H9 (cell line): Measurements from ENCODE around the gene RXYLT1. TPM values are rescaled to one million over a fixed set of nuclear protein-coding genes. Genes with fewer than 3 reads are reported as not detected.
A peak's percentile ranks its signal among the peaks of the same experiment; 100 is the strongest.

Experiments used
- DNase-seq: peaks from one replicate; pipeline ENCODE4 v3.0.0-alpha.2; 2017
- H2AFZ ChIP-seq: one replicate; pipeline ENCODE4 v1.6.1; 2013; ENCODE audit warnings: mild to moderate bottlenecking, low read length, control low read depth, moderate library complexity
- H2AK5ac ChIP-seq: 2 replicates; pipeline ENCODE4 v1.6.1; 2013; ENCODE audit warnings: low read length, control low read depth, mixed read lengths; ENCODE audit not compliant: insufficient read length
- H2BK120ac ChIP-seq: one replicate; pipeline ENCODE4 v1.6.1; 2013; ENCODE audit warnings: low read depth, mild to moderate bottlenecking, low read length, control low read depth, inconsistent platforms; ENCODE audit not compliant: poor library complexity, severe bottlenecking
- H2BK12ac ChIP-seq: 2 replicates; pipeline ENCODE4 v1.6.1; 2013; ENCODE audit warnings: low read length, control low read depth, mixed read lengths, low read depth; ENCODE audit not compliant: insufficient read length
- H2BK15ac ChIP-seq: 2 replicates; pipeline ENCODE4 v1.6.1; 2013; ENCODE audit warnings: low read depth, low read length, control low read depth
- H2BK20ac ChIP-seq: one replicate; pipeline ENCODE4 v1.6.1; 2013; ENCODE audit warnings: low read depth, mild to moderate bottlenecking, low read length, control low read depth, inconsistent platforms; ENCODE audit not compliant: poor library complexity, severe bottlenecking
- H2BK5ac ChIP-seq: 2 replicates; pipeline ENCODE4 v1.6.1; 2013; ENCODE audit warnings: low read length, control low read depth, mixed read lengths; ENCODE audit not compliant: insufficient read length
- H3K14ac ChIP-seq: 2 replicates; pipeline ENCODE4 v1.6.1; 2013; ENCODE audit warnings: low read length, control low read depth; ENCODE audit not compliant: insufficient read depth
- H3K18ac ChIP-seq: 2 replicates; pipeline ENCODE4 v1.6.1; 2013; ENCODE audit warnings: low read depth, mild to moderate bottlenecking, mixed read lengths, low read length, control low read depth; ENCODE audit not compliant: insufficient read length
- H3K23ac ChIP-seq: 2 replicates; pipeline ENCODE4 v1.6.1; 2013; ENCODE audit warnings: low read length, control low read depth, mixed read lengths, low read depth; ENCODE audit not compliant: insufficient read length
- H3K23me2 ChIP-seq: 2 replicates; pipeline ENCODE4 v1.6.1; 2013; ENCODE audit warnings: low read depth, mild to moderate bottlenecking, mixed read lengths, low read length, control low read depth; ENCODE audit not compliant: insufficient read length, poor library complexity, severe bottlenecking
- H3K27ac ChIP-seq: 2 replicates; pipeline ENCODE4 v1.5.1; 2013; ENCODE audit warnings: low read length, control low read depth, mixed read lengths, low read depth; ENCODE audit not compliant: insufficient read length
- H3K27me3 ChIP-seq: 2 replicates; pipeline ENCODE4 v1.6.1; 2013; ENCODE audit warnings: low read length, control low read depth, inconsistent platforms; ENCODE audit not compliant: insufficient read depth
- H3K4ac ChIP-seq: 2 replicates; pipeline ENCODE4 v1.6.1; 2013; ENCODE audit warnings: low read depth, mild to moderate bottlenecking, control low read depth, inconsistent platforms, low read length, moderate library complexity
- H3K4me1 ChIP-seq: 2 replicates; pipeline ENCODE4 v1.6.1; 2013; ENCODE audit warnings: low read length, control low read depth, inconsistent platforms; ENCODE audit not compliant: insufficient read depth
- H3K4me2 ChIP-seq: 2 replicates; pipeline ENCODE4 v1.6.1; 2013; ENCODE audit warnings: low read length, control low read depth, mixed read lengths; ENCODE audit not compliant: insufficient read length, insufficient read depth
- H3K56ac ChIP-seq: 2 replicates; pipeline ENCODE4 v1.6.1; 2013; ENCODE audit warnings: low read depth, mild to moderate bottlenecking, mixed read lengths, low read length, control low read depth; ENCODE audit not compliant: insufficient read length
- H3K79me1 ChIP-seq: 2 replicates; pipeline ENCODE4 v1.6.1; 2013; ENCODE audit warnings: low read depth, mild to moderate bottlenecking, moderate library complexity, low read length, control low read depth, inconsistent platforms; ENCODE audit not compliant: insufficient read depth, poor library complexity, severe bottlenecking
- H3K79me2 ChIP-seq: 2 replicates; pipeline ENCODE4 v1.6.1; 2013; ENCODE audit warnings: low read length, control low read depth, inconsistent platforms; ENCODE audit not compliant: insufficient read depth
- H3K9ac ChIP-seq: 2 replicates; pipeline ENCODE4 v1.6.1; 2013; ENCODE audit warnings: low read length, control low read depth, mixed read lengths; ENCODE audit not compliant: insufficient read length; ENCODE audit errors: extremely low read depth
- H3K9me3 ChIP-seq: one replicate; pipeline ENCODE4 v1.6.1; 2013; ENCODE audit warnings: low read depth, low read length, inconsistent platforms; ENCODE audit not compliant: control insufficient read depth
- H3T11ph ChIP-seq: one replicate; pipeline ENCODE4 v1.6.1; 2013; ENCODE audit warnings: mild to moderate bottlenecking, low read length, control low read depth, inconsistent platforms
- H4K20me1 ChIP-seq: one replicate; pipeline ENCODE4 v1.6.1; 2013; ENCODE audit not compliant: control insufficient read depth, insufficient read length, insufficient read depth
- H4K5ac ChIP-seq: 2 replicates; pipeline ENCODE4 v1.6.1; 2013; ENCODE audit warnings: low read depth, mild to moderate bottlenecking, mixed read lengths, low read length, control low read depth; ENCODE audit not compliant: insufficient read length
- H4K8ac ChIP-seq: replicated peaks from 2 replicates; pipeline ENCODE4 v1.6.1; 2013; ENCODE audit warnings: low read length, control low read depth, mixed read lengths, low read depth; ENCODE audit not compliant: insufficient read length
- H4K91ac ChIP-seq: 2 replicates; pipeline ENCODE4 v1.6.1; 2013; ENCODE audit warnings: low read depth, mild to moderate bottlenecking, moderate library complexity, mixed read lengths, low read length, control low read depth; ENCODE audit not compliant: insufficient read length
- H3K27ac Mint-ChIP-seq, 3 experiments: 2 replicates in 2 of 3; 3 replicates in 1 of 3; pipeline ENCODE4 v1.8.0; 2020 to 2021; ENCODE audit warnings: mixed read lengths in 3 of 3, mild to moderate bottlenecking in 1 of 3, moderate library complexity in 1 of 3
- H3K27me3 Mint-ChIP-seq: 2 replicates; pipeline ENCODE4 v1.8.0; 2021; ENCODE audit warnings: low read depth, mild to moderate bottlenecking, moderate library complexity, mixed read lengths
- H3K36me3 Mint-ChIP-seq, 3 experiments: 2 replicates in 2 of 3; 3 replicates in 1 of 3; pipeline ENCODE4 v1.8.0; 2020 to 2021; ENCODE audit warnings: low read depth in 3 of 3, mixed read lengths in 3 of 3; ENCODE audit not compliant: insufficient read depth in 1 of 3
- H3K4me1 Mint-ChIP-seq, 2 experiments: 2 replicates each; pipeline ENCODE4 v1.8.0; 2020; ENCODE audit warnings: mixed read lengths in 2 of 2
- H3K4me3 Mint-ChIP-seq, 2 experiments: 2 replicates in 1 of 2; 3 replicates in 1 of 2; pipeline ENCODE4 v1.8.0; 2020 to 2021; ENCODE audit warnings: mild to moderate bottlenecking in 2 of 2, mixed read lengths in 2 of 2, moderate library complexity in 1 of 2
- H3K9me3 Mint-ChIP-seq, 2 experiments: 2 replicates in 1 of 2; 3 replicates in 1 of 2; pipeline ENCODE4 v1.8.0; 2020; ENCODE audit warnings: mild to moderate bottlenecking in 2 of 2, mixed read lengths in 2 of 2, moderate library complexity in 1 of 2
- CTCF ChIP-seq: fragments of 200-600 bp; sonication (generic); conservative IDR thresholded peaks from 3 replicates; pipeline ENCODE4 v1.8.0; 2021; ENCODE audit warnings: antibody characterized with exemption, mild to moderate bottlenecking
- WGBS: extraction: QIAGEN DNeasy Blood & Tissue Kit; methylation state at CpG from one replicate; pipeline ENCODE4 v1.1.7; 2013; ENCODE audit warnings: missing lambda C conversion rate, low lambda C conversion rate, mixed read lengths; ENCODE audit not compliant: insufficient read length; ENCODE audit errors: extremely low coverage; 5-methylcytosine and 5-hydroxymethylcytosine counted together
- total RNA-seq: library from RNA; stranded (reverse); gene quantifications from 2 replicates; pipeline ENCODE4 v1.2.1, GENCODE V29; 2021

RXYLT1 gene
- total RNA-seq, 1 experiment from 2014 or later = 10.1 TPM

GRCh38 chr12:63843254-63843720 lies 63.6 kb downstream of the RXYLT1 start:
- H2BK120ac ChIP-seq = no peak overlapping the region
- H3K9ac ChIP-seq = peak overlapping the region; percentile 49
- DNase-seq = no peak
- Mint-ChIP-seq H3K27me3 (peaks cover 10% of the 10 kb centered on the region), H3K4me1 (peaks cover 21 to 23% of the 10 kb centered on the region in 2 experiments), H3K9me3 (no peaks in the 10 kb centered on the region), H3K36me3 (peaks cover 0 to 2% (median 0%) of the 10 kb centered on the region in 3 experiments; a peak in 1 of 7 replicates), H3K4me3 (peak overlapping the region; percentile 66 to 78), H3K27ac (no peak overlapping the region)
- no peaks in the 10 kb centered on the region for H3K27me3 ChIP-seq
- H2BK5ac ChIP-seq = no peak overlapping the region
- no peak overlapping the region for H4K5ac ChIP-seq
- H3T11ph ChIP-seq = no peak overlapping the region
- H3K27ac ChIP-seq = no peak overlapping the region
- no CpG with 5 or more reads among the region's 28 CpGs for WGBS
- H2BK15ac ChIP-seq = no peak overlapping the region
- peaks cover 3% of the 10 kb centered on the region; the same call in 1 of the 2 replicates for H3K4me1 ChIP-seq
- H2AFZ ChIP-seq = peak overlapping the region; percentile 53
- no peak overlapping the region for H2AK5ac ChIP-seq
- H3K23me2 ChIP-seq = peaks cover 13% of the 10 kb centered on the region
- no peaks in the 10 kb centered on the region for H3K9me3 ChIP-seq
- TF ChIP-seq CTCF = no peak
- no peak overlapping the region for H2BK20ac ChIP-seq
- peak overlapping the region; percentile 99 for H3K4me2 ChIP-seq
- no peak overlapping the region for H4K91ac ChIP-seq
- H4K8ac ChIP-seq = no peak overlapping the region
- no peak overlapping the region; the same call in 1 of the 2 replicates for H3K14ac ChIP-seq
- peaks cover 5% of the 10 kb centered on the region; the same call in 1 of the 2 replicates for H3K79me2 ChIP-seq
- H3K23ac ChIP-seq = no peak overlapping the region
- H3K18ac ChIP-seq = no peak overlapping the region
- no peak overlapping the region for H3K4ac ChIP-seq
- no peak overlapping the region for H2BK12ac ChIP-seq
- H3K56ac ChIP-seq = no peak overlapping the region
- H4K20me1 ChIP-seq = no peaks in the 10 kb centered on the region
- H3K79me1 ChIP-seq = no peaks in the 10 kb centered on the region
